NOMO-1 treated with DMSO at 0.1 percent for 48 hours (cell line): ENCODE measurements around the gene PTPRN2.

Experiments used
- DNase-seq: peaks from one replicate; lab custom pipeline; 2025; ENCODE audit not compliant: unreplicated experiment; lab: John Stamatoyannopoulos, UW

Gene PTPRN2

DNA sequence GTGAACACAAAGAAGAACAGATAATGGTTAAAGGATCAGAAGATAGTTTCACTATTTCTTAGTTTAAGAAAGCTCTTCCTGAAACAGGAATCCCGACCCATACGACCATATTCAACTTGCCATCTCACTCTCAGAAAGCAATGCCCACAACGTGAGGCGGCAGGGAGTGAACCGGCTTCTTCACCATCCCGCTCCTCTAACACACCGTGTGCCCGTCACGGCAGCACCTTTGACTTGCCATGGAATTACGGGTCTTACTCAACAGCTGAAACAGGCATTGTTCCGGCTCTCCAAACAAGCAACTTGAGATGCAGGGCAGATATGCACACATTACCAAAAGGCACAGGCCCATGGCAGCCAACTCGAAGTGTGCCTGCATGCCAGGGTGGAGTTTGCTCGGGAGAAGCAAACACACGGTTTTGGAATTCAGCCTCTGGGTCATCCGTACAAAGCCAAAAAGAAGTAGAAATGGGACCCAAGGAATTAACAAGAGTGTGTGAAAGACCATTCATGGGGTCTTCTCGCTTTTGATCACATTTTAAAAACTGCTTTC, 957.2 kb downstream of the PTPRN2 start:
- no peak for DNase-seq

DNA sequence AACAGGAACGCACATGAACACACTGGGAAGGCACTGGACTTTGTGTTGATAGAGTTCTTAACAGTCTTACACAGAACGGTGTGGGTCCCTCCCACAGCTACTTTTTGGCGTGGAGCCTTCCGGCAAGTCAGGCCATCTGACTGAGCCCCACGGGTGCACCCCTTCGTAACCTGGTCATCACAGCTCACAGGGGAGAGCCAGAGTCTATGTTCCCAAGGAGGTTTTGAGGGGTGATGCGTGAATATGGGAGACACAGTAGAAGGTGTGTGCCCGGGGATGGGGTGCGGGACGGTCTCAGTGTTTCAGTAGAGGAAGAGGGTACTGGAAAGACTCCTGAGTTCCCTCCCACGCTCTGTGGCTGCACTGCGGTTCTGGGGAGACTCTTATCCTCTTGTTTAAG, 959.2 kb downstream of the PTPRN2 start:
- no peak for DNase-seq

DNA sequence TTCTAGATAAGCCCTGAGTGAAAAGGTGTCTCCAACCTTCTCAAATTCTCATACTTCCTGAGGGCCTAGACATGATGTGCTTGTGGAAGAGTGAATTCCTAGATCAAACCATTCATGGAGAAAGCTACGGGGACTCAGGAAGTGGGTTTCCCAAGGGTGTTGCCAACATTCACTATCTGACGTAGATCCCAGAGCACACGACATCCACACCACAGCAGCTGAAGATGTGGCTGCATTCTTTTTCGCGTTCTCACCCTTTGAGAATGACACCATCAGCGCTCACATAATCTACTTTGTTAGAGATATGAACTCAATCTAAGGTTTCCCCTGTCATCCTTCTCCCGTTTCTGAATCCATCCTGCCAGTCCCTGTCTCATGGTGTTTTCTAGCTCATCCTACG, 960.0 kb downstream of the PTPRN2 start:
- DNase-seq, result no peak

DNA sequence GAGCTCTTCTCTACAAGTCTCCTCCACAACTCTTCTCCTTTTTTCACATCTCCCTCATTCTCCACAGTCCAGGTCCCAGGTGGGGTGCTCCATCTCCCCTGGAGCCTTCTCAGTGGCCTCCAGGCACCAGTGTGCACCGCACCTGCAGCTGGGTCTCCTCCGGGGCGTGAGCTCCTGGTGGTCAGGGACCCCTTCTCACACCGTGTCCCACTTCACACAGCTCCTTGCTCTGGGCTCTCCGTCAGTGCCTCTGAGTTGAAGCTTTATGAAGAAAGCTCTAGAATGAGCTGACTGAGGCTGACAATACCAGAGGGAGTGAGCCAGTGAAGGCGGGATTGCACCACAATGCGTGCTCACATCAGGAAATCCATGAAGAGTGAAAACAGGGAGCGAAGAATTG, 960.6 kb downstream of the PTPRN2 start:
- no peak for DNase-seq

DNA sequence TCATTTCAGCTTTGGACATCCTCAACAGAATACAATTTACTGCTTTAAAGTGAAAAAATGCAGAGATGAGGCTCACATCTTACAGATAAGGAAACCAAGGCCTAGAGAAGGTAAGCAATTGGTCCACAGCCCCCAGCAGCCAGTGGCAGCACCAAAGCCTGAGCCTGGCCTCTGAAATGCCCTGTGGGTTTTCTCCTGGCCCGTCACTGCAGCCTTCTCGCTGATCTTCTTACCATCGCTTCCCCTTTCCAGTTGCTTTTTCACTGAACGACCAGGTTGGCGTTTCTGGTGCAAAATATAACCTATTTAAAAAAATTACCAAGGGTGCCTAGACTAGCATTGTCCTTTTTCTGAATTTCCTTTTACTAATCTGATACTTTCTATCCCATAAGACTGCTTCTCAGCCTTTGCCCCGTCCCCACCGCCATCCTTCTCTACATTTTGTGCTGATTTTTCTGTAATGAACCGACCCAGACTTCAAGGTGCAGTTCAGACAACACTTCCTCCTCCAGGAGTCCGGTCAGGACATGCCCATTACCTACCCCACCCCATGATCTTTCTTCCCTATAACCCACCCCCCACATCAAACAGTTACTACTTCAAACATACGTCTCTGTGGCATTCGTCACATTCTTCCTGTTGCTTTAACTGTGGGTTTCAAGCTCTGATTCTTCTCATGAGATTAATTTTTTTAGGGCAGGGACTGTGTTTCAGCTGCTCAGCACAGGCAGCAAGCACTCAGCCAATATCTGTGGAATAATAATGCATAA, 961.5 kb downstream of the PTPRN2 start:
- DNase-seq, result no peak

DNA sequence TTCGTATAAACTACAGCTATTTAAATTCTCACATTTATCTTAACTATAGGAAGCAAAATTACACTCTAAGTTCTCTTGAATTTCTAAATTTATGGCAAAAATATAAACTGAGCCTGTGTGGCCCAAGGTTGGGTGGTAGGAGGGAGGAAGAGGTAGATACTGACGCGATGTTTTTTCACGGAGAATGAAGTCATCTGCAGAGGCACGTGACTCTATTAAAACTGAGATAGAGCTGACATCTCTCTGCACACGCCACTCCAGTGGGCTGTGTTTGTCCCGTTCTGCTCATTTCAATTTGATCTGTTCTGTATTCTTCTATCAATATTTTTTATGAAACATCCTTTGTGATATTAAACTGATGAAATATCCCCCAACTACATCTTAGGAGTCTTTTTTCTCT, 964.1 kb downstream of the PTPRN2 start:
- no peak for DNase-seq

DNA sequence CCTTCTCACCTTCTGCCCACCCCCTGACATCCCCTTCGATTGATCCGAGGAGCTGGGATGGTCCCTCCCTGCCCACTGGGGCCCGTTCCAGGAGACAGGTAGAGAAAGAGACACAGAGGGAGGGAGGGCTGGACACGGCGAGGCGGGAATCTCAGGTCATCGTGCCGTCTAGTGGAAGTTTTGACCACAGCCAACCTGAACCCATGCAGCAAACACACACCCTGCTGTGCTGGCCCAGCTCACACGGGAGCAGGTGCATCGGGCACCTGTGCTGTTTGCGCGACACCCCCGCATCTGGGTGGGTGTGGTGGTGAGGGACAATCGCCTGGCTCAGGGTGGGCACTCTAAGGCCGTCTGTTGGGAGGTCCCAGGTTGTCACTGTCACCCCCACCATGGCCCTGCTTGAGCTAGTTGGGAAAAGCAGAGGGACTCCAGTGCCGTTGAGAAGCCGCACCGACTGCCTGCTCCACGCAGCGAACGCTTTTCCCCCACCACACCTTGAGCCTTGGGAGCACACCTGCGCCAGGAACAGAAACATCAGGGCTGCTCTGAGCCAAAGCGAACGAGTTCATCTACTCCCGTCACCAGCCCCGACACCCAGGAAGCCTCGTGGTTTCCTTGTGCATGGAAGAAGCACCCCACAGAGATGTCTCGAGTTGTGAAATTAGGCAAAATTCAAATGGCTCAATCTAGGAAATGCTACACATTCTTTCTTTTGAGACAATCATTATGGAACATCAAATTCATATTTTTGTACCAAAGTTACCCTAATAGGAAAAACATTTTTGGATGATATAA, 965.0 kb downstream of the PTPRN2 start:
- DNase-seq, result no peak

DNA sequence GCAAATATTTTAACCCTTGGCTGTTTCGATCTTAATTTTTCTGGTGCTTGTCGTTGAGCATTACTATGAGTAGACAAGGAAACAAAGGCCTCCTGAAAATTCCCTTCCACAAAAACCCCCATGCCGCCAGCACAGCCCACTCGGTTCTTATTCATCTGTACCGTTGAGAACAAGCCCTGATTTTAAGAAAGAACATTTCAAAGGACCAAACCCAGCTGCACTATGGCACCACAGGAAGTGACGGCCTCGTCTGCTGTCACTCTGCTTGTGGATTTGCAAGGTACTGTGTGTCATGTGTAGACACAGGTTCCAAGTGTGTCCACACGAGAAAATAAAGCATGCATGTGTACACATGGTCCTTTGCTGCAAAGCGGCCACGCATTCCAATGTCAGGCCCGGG, 965.6 kb downstream of the PTPRN2 start:
- no peak for DNase-seq

DNA sequence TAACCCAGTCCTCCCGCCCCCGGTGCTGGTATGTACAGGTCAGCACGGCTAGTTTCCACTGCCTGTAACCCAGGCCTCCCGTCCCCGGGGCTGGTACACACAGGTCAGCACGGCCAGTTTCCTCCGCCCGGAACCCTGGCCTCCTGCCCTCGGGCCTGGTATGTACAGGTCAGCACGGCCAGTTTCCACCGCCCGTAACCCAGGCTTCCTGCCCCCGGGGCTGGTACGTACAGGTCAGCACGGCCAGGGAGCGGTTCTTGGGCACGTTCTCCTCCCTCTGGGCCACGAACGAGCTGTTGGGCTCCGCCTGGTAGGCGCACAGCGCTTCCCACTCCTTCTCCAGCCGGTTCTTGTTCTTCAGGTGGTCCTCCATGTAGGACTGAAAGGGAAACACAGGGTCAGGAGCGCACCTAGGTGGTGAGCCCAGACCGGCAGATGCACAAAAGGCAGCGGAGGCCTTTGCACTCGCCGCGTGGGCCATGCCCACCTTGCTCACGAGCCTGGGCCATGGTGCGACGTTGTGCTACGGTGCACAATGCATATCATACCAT, 966.4 kb downstream of the PTPRN2 start:
- DNase-seq, result no peak

DNA sequence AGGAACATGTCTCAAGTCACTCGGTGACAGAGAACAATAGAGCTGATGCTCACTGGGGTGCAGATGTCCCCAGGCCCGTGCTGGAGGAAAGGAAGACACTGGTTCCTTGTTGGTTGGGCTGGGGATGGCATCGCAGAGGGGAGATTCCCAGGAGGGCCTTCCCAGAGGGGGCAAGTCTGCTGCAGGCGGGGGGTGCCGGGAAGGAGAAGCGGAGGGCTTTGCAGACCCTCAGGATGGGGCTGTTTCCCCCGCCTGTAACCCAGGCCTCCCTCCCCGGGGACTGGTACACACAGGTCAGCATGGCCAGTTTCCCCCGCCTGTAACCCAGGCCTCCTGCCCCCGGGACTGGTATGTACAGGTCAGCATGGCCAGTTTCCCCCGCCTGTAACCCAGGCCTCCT, 967.0 kb downstream of the PTPRN2 start:
- DNase-seq, result no peak

DNA sequence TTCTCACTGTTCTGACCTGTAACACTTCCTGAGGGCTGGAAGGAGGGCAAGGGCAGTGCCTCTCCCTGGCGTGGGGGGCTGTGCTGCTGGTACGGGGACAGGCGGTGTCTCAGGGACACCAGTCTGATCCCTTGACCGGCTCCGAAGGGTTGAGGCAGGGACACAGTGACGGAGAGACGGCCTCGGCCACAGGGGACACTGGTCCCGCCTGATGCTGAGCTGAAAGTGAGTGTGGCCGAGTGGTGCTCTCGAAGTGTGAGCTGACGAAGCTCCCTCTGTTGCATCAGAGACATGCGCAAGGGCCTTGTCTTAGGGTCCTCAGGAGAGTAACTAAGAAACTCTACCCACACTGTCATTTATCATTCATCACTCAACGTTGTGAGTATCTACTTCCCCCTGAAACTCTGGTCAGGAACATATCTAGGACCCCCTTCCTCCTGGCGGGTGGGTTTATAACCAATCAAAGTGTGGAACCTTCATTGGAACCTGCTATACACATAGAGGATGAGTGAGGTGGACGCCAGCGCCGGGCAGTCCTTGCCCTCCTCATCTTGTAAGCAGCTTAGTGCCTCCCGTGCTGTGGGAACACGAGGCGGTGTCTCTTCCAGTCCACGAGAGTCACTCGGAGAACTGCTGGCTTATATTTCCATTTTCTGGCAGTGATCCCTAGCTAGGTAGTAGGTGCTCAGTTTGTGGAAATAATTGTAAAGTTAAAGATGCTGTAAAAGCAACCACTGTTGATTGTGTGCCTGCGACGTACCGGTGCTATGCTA, 967.7 kb downstream of the PTPRN2 start:
- DNase-seq, result no peak

DNA sequence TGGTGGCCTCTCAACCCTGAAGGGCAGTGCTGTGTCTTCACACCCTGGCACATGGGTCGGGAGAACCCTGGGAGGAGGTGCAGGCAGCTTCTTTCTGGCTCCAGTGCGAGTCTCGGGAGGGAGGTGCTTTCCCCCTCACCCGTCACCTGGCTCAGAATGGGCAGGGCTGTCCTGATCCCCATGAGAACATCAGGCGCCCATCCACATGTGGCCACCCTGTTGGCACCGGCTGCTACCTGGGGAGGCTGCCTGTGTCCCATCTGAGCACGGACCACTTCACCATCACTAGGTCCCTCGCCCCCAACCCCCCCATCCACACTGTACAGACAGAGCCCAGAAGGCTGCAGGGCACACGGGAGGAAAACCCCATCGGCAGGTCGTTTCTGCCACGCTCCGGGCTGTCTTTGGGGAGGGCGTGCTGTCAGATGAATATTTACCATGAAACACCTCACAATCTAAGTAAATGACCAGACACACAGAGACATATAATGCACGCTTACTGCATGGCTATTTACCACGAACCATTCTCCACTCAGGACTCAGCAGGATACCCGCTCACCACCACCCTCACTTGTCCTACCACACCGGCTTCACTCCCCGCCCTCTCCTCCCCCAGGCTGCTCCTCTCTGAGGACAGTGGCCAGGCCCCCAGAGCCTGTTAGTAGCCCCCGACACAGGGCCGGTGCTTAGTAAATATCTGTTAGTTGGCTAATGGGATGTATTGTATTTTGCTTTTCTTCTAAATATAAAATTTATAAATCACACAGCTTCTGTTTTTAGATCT, 968.6 kb downstream of the PTPRN2 start:
- DNase-seq, result no peak

DNA sequence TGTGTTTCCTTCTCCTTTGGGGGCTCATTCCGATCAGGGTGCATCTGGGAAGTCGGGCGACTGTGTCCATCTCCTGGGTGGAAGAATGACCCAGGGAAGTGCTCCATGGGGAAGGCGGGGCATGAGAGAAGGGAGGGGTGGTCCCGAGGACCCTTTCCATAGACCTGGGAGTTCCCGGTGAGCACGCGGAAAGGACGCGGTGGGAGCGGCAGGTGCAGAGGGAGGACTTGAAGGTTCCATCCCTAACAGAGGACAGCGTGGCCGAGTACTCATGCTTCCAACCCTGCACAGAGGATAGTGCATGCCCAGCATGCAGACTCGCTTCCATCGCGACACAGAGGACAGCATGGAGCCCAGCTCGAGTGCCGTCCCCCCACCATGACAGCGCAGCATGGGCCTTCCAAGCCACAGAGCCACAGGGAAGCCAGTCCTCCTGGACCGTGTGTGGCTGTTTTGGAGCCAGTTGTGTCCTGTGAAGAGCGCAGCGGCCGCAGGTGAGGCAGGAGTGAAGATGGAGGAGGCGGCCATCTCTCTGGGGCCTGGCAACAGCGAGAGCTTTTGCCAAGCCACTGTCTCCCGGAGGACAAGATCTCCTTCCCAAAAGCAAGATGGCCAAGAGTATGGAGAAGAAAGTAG, 969.4 kb downstream of the PTPRN2 start:
- DNase-seq, result no peak

DNA sequence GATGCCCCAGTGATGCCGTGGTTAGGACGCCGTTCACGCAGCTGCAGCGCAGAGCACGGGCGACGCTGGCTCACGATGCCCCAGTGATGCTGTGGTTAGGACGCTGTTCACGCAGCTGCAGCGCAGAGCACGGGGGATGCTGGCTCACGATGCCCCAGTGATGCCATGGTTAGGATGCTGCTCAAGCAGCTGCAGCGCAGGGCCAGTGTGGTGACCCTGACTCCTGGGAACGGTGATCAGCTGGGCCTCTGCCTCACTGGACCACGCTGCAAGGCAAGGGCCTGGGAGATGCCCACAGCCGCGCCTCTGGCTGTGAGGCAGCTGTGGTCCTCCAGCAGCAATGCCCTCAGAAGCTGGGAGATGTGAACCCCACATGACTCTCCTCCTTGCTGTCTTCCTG, 970.2 kb downstream of the PTPRN2 start:
- DNase-seq, result no peak

DNA sequence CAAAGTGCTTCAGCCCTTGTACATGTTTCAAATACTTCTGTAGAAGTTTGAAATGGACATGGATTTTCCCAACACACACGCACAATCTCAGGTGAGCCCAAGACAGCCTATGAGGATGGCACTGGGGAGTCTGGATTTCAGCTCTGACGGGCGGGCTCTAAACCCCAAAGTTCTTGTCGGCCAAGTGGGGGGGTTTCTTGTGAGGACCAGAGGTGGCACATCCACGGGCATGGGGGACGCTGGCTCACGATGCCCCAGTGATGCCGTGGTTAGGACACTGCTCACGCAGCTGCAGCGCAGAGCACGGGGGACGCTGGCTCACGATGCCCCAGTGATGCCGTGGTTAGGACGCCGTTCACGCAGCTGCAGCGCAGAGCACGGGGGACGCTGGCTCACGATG, 970.7 kb downstream of the PTPRN2 start:
- DNase-seq, result no peak

DNA sequence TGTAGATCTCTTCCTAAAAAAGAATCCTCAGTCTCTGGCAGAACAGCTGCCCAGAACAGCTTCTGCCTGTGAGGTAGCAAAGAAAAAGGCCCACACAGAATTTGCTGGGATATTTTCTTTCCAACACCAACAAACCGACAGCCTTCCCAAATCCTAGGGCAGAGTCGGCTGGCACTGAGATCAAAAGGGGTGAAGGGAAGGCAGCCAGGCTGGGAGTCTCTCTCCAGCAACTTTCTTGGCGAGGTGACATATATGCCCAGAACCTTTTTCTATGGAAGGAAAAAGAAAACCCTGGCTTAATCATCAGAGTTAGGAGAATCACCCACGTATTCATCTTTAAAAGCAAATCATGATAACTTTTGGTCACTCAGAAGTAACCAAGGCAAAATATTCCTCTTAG, 971.2 kb downstream of the PTPRN2 start:
- DNase-seq, result no peak

DNA sequence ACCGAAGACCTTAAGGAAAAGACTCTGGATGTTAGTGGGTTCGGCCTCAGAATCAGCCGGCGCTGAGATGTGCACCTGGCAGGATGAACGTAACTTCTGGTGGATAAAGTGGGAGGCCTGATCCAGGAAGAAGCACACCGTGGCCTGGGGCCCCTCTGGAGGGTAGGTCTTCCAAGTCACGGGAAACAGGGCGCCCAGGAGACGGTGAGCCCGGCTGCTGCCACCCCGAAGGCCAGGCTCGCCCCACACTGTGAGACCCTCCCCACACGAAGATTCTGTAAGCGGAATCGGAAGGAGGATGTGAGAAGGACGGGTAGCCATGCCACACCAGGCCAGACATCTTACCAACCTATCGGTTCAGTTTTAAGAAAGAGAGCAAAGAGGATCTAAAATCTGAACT, 971.8 kb downstream of the PTPRN2 start:
- no peak for DNase-seq

DNA sequence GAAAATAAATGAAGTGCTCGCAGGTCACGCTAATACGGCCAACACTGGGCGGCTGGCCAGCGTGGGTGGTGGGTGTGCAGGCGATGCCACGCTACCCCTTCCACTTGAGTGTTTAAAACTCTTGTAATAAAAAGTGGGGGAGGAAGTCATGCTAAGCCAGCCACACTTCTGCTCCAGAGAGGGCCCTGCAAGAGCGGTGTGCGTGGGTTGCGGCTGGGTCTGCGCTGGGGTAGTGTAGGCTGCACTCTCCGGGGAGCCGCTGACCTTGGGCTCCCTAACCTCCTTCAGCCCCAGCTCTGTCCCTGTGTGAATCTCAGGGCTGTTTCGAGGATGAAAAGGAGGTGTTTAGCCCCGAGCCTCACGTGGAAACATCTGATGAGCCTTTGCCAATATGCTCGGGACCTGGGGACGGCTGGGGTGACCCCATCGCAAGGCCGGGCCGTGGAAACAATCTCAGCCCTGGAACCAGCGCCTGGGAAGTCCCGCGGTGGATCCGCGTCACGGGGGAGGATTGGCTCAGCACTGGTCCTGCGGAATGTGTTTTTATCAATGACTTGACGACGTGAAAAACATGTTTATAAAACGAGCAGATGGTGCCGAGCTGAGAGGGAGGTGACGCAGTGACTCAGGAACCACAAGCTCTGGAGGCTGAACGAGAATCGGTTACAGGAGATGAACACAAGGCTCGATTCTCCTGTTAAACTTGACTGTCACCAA, 972.4 kb downstream of the PTPRN2 start:
- DNase-seq, result no peak

DNA sequence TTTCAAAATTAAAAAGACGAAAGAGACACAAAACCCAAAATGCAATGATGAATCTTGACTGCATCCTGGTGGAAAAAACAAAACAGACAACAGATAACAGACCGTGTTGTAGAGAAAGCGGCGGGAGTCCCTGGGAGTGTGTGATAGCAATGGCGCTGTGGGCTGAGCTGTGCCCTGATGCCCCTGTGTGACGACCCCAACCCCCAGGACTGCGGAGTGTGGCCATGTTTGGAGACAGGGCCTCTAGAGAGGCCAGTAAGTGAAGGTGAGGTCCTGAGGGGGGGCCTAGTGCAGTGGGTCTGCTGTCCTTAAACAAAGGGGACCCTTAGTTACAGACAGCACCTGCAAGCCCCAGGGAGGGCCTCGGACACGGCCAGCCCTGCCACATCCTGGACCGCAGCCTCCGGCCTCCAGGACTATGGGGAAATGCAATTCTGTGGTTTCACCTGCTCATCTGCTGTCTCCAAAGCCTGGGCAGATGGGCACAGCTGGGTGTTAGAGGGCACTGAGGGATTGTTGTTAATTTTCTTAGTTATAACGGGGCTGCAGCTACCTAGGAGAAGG, 973.1 kb downstream of the PTPRN2 start:
- no peak for DNase-seq
